C4-2B (cell line): ENCODE data around the gene SHBG.

Experiments
- ZFX ChIP-seq: fragments of 450-650 bp; IDR thresholded peaks from 2 replicates; pipeline ENCODE4 v1.6.1; 2017
- TF ChIP-seq, protein P1 (sequence below): fragments of 450-650 bp; conservative IDR thresholded peaks from 2 replicates; pipeline ENCODE4 v1.5.1; 2017; ENCODE audit warnings: mild to moderate bottlenecking

DNA sequence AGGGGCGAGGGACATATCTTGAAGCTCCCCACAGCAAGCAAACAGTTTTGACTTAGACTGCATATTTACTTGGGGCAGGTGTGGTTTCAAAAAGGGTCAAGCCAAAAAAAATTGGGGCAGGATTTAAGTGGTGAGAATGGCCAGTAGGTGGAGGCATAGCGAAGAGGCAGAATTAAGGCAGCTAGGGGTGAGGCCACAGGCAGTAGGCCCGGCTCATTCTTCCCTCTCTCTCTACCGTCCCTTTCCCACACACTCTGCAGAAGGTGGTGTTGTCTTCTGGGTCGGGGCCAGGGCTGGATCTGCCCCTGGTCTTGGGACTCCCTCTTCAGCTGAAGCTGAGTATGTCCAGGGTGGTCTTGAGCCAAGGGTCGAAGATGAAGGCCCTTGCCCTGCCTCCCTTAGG lies 2.6 kb downstream of the SHBG start:
- TF ChIP-seq, protein P1, sequence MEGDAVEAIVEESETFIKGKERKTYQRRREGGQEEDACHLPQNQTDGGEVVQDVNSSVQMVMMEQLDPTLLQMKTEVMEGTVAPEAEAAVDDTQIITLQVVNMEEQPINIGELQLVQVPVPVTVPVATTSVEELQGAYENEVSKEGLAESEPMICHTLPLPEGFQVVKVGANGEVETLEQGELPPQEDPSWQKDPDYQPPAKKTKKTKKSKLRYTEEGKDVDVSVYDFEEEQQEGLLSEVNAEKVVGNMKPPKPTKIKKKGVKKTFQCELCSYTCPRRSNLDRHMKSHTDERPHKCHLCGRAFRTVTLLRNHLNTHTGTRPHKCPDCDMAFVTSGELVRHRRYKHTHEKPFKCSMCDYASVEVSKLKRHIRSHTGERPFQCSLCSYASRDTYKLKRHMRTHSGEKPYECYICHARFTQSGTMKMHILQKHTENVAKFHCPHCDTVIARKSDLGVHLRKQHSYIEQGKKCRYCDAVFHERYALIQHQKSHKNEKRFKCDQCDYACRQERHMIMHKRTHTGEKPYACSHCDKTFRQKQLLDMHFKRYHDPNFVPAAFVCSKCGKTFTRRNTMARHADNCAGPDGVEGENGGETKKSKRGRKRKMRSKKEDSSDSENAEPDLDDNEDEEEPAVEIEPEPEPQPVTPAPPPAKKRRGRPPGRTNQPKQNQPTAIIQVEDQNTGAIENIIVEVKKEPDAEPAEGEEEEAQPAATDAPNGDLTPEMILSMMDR, result peak; percentile 79
- no peak for TF ChIP-seq ZFX
